ENCODE results near the gene COL9A2.
"Not testable (repeated sequence)": the region's sequence is repeated elsewhere in the genome, so short reads cannot be mapped to it uniquely, and the experiment has no call there.

COL9A2 gene

DNA sequence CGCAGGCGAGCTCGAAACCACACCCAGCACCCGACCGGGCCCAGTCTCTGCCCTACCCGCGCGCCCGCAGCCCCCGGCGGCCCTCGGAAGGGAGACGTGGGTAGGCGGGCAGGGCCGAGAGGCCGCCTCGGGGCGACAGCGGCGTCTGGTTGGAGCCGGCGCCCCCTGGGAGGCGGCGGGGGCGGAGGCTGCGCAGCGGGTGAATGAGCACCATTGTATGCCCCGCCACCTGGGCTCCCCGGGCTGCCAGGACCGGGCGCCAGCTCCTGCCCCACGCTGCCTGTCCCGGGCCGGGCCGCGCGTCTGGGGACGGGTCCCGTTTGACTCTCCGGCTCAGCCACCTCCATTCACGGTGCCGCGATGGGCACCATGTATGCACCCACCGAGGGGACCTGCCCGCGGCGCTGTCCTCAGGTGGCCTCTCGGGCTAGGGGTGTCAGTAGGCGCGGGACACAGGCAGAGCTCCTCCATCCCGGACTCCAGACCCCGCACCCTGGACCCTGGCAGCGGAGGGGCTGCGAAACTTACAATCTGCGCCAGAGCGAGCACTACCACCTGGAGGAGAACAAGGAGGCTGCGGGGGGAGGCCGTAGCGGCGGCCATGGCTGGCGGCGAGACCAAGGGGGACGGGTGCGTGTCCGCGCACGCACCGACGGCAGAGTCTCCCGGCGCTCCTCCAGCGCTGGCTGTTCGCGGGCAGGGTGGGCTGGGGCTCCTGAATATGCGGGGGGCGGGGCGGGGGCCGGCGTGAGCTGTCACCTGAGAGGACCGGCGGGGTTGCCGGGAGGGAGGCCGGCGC lies at the start of gene COL9A2:
TSS of gene COL9A2 (minus strand) at position 692 of the 799 bp plus-strand sequence. CDS start at position 603, 89 bp downstream.
- no peak for DNase-seq (ENCODE audit: low read depth)

DNA sequence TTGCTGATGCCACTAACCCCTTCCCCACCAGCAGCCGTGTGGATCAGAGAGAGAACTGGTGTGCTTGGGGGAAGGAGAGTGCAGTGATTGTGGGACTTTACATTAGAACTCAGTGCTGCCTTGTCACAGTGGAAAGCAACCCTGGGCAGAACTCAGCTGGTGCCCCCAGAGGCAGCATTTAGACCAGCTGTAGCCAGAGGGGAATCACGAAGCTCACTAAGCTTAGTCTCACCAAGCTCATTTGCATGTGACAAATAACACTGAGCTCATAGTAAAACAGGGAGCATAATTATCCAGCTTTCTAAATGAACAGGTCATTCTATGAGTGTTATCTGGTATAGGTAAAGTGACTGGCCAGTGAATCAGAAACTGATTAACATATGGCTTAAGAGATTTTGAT lies 46.6 kb upstream of the COL9A2 start:
- DNase-seq (ENCODE audit: low read depth): no peak

DNA sequence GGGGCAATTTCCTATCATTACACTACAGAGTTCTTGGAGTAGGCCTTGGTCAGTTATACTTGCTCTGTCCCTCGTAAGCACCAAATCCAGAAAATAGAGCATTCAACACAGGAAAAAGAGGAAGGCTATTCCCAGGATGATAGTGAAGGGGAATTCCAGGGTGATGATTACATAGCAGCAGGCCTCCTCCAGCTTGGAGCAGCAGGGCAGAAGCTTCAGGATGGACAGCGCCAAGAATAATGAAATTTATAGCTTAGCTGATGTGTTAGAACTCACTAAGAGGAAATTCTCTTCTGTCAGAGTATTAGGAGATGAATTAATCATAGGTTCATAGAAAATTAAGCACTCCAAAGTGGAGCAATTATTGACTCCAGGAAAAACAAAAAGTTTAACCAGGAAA lies 45.6 kb upstream of the COL9A2 start:
- DNase-seq (ENCODE audit: low read depth): peak; percentile 71

DNA sequence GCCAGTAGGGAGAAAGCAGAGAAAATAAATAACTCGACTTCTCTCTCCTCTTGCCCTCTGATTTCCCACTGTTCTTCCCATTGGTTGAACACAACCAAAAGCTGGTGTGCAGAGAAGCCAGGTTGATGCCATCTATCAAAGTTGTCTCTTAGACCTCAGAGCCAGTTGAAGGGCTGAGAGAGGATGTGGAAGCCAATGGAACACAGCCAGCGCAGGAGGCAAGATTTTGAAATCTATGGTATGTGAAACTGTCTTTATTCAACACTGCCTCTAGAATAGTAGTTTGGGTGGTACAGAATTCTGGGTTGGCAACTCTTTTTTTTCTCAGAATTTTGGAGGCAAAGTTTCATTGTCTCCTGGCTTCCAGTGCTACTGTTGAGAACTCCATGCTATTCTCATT lies 45.1 kb upstream of the COL9A2 start:
- no peak for DNase-seq (ENCODE audit: low read depth)

DNA sequence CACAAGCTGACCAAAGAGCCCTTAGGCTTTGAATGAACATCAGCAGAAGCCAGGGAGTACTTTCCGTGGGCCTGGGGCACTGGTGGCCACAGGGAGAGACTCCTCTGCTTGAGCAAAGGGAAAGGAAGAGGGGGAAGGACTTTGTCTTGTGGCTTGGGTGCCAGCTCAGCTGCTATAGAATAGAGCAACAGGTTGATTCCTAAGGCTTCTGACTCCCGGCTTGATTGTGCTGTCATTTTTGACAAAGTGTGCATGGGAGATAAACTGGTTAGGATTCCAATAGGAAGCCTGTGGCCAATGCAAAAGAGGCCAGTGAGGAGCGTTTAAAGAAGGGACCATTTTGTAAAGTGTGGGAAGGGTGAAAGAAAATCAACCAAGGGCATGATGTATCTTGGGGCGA lies 44.6 kb upstream of the COL9A2 start:
- no peak for DNase-seq (ENCODE audit: low read depth)

DNA sequence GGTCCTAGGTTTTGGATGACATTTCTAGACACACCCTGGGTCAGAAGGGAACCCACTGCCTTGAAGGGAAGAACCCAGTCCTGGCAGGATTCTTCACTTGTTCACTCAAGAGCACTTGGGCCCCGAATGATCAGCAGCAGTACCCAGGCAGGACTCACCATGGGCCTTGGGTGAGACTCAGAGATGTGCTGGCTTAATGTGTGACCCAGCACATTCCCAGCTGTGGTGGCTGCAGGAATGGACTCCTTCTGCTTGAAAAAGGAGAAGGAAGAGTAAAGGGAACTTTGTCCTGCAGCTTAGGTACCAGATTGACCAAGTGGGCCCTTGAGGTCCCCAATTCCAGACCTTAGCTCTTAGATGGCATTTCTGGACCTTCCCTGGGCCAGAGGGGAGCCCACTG lies 44.1 kb upstream of the COL9A2 start:
- no peak for DNase-seq (ENCODE audit: low read depth)

DNA sequence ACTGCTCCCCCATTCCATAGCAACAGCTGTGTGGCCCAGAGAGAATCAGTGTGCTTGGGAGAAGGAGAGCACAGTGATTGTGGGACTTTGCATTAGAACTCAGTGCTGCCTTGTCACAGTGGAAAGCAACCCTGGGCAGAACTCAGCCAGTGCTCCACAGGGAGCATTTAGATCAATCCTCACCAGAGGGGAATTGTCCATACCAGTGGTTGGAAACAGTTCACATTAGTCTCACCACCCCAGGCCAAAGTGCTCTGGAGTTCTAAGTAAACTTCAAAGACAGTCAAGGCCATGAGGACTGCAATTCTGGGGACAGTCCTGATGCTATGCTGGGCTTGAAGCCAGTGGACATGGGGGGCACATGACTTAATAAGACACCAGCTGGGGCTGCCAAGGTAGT lies 43.5 kb upstream of the COL9A2 start:
- no peak for DNase-seq (ENCODE audit: low read depth)

DNA sequence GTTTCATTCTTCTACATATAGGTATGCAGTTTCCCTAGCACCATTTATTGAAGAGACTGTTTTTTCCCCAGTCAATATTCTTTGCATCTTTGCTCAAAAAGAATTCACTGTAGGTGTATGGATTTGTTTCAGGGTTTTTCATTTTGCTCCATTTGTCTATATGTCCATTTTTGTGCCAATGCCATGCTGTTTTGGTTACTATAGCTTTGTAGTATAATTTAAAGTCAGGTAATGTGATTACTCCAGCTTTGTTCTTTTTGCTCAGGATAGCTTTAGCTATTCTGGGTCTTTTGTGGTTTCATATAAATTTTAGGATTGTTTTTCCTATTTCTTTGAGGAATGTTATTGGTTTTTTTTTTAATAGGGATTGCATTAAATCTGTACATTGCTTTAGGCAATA lies 40.5 kb upstream of the COL9A2 start:
- DNase-seq (ENCODE audit: low read depth): no peak

DNA sequence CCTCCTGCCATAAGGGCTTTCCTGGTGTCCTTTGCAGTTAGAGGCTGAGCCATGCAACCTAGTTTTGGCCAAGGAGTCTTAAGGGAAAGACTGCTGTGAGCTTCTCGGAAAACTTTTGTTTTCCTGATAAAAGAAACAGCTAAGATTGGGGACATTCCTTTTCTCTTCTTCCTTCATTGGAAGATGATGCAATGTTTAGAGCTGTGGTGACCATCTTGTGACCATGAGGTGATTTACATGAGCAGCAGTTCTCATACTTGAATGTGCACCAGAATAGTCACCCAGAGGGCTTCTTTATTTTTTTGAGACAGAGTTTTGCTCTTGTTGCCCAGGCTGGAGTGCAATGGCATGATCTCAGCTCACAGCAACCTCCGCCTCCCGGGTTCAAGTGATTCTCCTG lies 36.0 kb upstream of the COL9A2 start:
- no peak for DNase-seq (ENCODE audit: low read depth)

DNA sequence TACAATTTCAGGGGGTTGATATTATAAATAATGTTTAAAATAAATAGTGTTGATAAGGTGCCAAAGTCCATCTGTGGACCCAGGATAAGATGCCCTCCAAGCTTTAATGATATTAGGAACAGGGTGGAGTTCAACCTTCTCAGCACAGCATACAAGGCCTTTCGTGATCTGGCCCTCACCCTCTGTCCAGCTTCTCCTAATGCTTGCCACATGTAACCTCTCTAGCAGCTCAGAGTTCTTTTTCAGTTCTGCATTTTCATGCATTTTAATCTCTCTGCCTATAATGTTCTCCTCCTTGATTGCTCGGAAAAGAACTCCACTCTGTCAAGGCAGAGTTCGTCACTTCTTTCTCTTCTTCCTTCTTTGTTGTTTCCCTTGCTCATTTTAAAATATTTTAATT lies 35.0 kb upstream of the COL9A2 start:
- no peak for DNase-seq (ENCODE audit: low read depth)

DNA sequence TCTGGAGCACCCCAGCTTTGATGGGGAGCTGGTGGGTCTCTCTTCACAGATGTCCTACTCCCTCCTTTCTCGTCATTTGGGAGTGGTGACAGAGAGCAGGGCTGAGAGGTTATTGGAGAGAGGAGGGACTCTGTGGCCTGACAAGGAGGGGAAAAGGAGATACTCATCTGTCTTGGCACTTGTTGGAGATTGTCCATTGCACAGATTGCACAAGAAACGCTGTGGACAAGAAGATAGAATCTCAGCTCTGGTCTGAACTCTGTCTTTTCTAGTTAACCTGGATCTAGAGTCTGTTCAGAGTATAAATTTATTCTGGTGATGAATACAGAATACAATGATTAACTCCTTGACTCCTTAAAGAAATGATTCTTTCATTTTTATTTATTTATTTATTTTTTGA lies 34.0 kb upstream of the COL9A2 start:
- no peak for DNase-seq (ENCODE audit: low read depth)

DNA sequence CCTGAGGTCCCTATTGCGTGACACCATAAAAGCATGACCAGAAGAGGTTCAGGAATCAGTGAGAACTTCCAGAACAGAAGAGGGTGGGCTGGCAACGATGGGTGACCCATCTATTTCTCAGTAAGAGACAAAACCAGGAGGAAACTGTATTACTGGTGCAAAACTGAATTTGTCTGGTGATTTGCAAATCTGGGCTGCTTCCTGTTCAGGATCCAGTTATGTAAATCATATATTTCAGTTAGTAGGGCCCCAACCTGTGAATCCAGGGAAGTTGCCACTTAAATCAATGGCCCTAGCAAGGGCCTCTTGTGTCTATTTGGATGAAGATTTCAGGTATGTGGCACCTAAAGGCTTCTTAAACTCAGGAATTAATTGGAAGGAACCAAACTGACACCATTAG lies 33.3 kb upstream of the COL9A2 start:
- DNase-seq (ENCODE audit: low read depth): no peak

DNA sequence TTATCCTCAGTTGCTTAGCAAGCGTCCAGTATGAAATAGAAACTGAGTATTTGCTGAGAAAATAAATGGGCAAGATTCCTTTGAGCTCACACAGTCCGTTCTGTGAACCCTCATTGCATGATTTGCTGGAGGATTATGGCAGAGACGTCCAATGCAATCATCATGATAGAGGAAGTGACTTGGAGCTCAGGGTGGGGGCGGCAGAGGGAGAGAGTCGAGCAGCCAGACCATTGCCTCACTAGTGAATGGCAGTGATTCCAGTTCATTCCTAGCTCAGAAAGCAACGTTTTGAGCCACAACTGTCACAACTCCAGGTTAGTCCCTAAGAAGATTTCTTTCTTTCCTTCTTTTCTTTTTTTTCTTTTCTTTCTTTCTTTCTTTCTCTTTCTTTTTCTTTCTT lies 27.5 kb upstream of the COL9A2 start:
- peak; percentile 85 for DNase-seq (ENCODE audit: low read depth)

DNA sequence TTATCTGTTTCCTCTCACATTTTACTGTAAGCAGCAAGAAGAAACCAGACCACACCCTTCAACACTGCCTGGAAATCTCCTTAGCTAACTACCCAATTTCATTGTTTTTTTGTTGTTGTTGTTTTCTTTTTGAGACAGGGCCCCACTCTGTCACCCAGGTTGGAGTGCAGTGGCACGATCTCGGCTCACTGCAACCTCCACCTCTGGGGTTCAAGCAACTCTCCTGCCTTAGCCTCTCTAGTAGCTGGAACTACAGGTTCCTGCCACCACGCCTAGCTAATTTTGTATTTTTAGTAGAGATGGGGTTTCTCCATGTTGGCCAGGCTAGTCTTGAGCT lies 25.3 kb upstream of the COL9A2 start:
- not testable (repeated sequence) for DNase-seq (ENCODE audit: low read depth)

DNA sequence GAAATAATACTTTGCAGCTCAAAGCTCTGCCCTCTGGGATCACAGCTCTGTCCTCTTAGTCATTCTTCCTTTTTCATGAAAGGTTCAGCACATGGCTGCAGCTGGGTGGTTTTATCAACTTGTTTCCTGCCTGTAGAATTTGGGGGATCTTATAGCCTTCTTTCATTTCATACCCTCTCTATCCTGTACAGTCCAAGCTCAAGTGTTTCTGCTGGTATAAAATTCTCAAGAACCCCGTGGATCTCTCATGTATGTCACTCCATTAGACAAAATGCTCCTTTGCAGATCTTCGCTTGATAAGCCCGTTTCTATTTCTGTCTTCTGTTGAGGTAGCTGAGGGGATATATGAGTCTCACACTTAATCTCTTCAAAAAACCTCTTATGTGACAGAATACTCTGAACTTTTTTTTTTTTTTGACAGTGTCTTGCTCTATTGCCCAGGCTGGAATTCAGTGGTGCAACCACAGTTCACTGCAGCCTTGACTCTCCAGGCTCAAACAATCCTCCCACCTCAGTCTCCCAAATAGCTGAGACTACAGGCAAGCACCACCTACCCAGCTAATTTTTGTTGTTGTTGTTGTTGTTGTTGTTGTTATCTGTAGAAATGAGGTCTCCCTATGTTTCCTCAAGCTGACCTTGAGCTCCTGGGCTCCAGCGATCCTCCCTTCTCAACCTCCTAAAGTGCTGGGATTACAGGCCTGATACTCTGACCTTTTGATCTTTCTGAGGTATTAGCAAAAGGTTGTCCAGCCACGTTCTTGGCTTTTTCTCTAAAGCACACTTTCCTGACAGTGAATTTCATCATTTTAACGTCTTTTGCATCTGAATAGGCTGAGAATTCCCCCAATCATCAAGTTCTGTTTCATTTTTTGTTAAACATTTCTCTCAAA lies 24.6 kb upstream of the COL9A2 start:
- peak; percentile 22 for DNase-seq (ENCODE audit: low read depth)

DNA sequence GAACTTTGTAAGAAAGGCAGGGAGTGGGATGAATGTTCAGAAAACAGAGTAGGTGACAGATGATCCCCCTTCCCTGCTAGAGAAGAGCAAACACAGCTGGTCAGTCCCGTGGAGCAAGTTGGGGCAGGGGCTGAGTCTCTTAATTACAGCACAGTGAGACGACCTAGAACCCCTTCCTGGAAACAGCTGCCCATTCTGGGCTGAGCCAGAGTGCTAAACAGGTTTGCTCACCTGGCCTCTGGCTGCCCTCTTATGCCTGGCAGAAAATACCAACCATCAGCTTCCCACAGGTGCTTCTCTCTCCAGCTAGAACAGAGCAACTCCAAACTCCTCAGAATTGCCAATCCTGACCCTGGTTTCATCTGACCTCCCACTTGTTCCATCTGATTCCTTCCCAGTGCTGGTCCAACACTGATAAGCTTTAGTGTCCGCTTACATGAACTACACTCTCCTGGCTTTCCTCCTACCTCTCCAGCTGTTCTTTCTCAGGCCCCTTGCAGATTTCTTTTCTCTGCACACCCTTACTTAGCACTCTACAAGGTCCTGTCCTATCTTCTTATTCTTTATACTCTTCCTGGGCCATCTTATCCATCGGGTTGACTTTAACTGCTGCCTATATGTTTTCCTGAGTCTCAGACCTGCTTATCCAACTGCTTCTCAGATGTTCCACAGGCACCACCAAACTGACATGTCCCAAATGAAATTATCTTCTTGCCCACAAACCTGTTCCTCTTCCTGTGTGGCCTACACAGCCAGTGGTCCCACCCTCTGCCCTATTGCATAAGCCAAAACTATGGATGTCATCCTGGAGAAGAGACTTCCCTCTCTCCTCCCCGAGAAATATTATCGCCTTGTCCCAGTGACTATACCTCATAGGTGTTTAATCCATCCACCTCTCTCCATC lies 22.6 kb upstream of the COL9A2 start:
- no peak for DNase-seq (ENCODE audit: low read depth)

DNA sequence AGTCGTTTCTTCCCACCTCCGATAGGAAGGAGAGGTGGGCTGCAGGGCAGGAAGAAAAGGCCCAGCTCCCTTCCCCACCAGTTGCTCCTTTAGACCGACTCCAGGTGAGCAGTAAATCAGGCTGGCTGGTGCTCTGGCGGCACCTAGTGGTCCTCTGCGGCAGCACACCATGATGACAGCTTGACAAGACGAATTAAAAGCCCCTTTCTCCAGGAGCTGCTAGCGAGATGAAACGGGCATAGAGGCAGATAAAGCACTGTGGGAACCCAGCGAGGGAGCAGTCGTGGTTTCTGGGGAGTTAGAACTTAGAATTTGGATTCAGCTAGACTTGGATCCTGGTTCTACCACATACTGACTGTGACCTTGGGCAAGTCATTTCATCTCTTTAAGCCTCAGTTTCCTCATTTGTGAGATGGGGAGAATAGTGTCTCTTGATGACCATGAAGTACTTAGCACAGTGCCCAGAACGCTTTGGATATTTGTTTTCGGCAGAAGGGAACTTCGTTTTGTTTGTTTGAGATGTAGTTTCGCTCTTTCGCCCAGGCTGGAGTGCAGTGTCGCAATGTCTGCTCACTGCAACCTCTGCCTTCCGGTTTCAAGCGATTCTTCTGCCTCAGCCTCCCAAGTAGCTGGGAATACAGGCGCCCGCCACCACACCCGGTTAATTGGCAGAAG lies 21.8 kb upstream of the COL9A2 start:
- peak; percentile 73 for DNase-seq (ENCODE audit: low read depth)

DNA sequence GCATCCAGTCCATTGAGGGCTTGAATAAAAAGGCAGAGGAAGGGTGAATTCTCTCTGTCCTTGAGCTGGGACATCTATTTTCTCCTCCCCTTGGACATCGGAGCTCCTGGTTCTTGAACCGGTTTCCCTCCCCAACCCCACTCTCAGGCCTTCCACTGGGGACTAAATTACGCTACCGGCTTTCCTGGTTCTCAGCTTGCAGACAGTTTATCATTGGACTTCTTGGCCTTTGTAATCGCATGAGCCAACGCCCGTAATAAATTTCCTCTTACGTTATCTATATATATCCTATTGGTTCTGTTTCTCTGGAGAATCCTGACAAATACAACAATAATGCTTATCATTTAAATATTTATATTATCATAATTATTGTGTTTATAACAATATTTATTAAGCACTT lies 20.4 kb upstream of the COL9A2 start:
- no peak for DNase-seq (ENCODE audit: low read depth)

DNA sequence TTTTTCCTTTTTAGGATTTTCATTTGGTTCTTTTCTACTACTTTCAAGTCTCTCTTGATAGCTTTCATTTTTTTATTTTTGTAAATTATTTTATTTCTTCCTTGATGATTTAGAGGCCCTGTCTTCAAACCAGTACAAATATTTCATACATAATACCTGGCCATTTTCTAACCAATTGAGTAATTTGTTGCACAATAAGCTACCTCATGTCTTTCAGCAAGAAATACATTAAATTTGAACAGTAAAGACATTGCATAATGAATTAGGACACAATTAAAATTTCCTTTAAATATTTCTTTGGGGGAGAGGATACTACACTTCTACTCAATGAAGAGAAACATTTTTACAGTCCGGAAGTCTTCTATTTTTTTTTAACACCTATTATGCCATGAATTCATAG lies 15.6 kb upstream of the COL9A2 start:
- no peak for DNase-seq (ENCODE audit: low read depth)

DNA sequence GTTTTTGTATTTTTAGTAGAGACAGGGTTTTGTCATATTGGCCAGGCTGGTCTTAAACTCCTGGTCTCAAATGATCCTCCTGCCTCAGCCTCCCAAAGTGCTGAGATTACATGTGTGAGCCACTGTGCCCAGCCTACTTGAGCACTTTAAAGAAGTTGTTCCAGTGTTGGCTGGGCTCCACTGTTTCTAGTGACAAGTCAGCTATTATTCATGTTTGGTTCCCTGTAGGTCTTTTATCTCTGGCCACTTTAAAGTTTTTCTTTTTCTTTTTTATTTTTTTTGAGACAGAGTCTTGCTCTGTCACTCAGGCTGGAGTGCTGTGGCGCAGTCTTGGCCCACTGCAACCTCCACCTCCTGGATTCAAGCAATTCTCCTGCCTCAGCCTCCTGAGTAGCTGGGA lies 14.3 kb upstream of the COL9A2 start:
- DNase-seq (ENCODE audit: low read depth): not testable (repeated sequence)

DNA sequence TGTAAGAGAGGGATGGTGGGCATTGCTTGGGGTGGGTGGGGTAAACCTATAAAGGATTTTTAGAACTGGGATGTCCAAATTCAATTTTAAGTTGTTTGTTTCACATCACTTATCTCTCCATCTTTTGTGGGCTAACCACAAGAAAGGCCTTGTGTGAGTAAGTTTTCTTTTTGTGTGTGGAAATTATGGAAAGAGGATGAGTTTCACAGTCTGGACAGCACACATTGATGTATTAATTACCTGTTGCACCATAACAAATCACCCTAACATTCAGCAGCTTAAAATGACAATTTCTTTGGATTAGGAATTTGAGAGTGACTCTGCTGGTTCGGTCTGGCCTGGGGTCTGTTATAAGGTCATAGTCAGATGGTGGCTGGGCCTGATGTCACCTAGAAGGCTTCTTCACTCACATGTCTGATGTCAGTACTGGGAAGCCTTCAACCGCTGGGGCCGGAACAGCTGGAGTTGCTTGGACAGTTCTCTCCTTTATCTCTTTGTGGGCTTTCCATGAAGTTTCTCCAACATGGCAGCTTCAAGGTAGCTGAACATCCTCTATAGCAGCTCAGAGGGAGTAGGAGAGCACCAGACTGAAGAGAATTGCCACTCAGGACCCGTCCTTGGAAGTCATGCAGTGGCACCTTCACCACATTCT lies 2.0 kb upstream of the COL9A2 start:
- peak; percentile 39 for DNase-seq (ENCODE audit: low read depth)
